ENCODE measurements around the gene RAB43.

The RAB43 gene

GRCh38 chr3:129060276-129061022 lies 61.2 kb downstream of the RAB43 start, which contains the start of gene GP9:
TSS of gene GP9 (plus strand) at chr3:129060779. CDS start at chr3:129061740, 961 bp downstream.
- no peak for DNase-seq (ENCODE audit: low spot score)

GRCh38 chr3:129059311-129059958 lies 62.2 kb downstream of the RAB43 start:
- DNase-seq (ENCODE audit: low spot score), result no peak

- no peak for DNase-seq (ENCODE audit: low spot score)
These were observed 63.0 kb downstream of the RAB43 start for GRCh38 chr3:129058441-129059200.

- DNase-seq (ENCODE audit: low spot score), result no peak
These were observed 64.4 kb downstream of the RAB43 start for GRCh38 chr3:129057249-129057648.

- no peak for DNase-seq (ENCODE audit: low spot score)
These were observed 65.0 kb downstream of the RAB43 start for GRCh38 chr3:129056451-129057173.

GRCh38 chr3:129054605-129055104 lies 66.9 kb downstream of the RAB43 start:
- peak; percentile 64 for DNase-seq (ENCODE audit: low spot score)

- DNase-seq (ENCODE audit: low spot score), result no peak
These were observed 68.9 kb downstream of the RAB43 start for GRCh38 chr3:129052675-129053074.

- DNase-seq (ENCODE audit: low spot score), result no peak
These were observed 69.7 kb downstream of the RAB43 start for GRCh38 chr3:129051871-129052340.

- DNase-seq (ENCODE audit: low spot score), result no peak
These were observed 70.9 kb downstream of the RAB43 start for GRCh38 chr3:129050556-129051295.

- no peak for DNase-seq (ENCODE audit: low spot score)
These were observed 74.1 kb downstream of the RAB43 start for GRCh38 chr3:129047553-129047839.

- DNase-seq (ENCODE audit: low spot score), result no peak
These were observed 74.7 kb downstream of the RAB43 start for GRCh38 chr3:129046732-129047552.

GRCh38 chr3:129046037-129046731 lies 75.4 kb downstream of the RAB43 start:
- DNase-seq (ENCODE audit: low spot score), result no peak

- DNase-seq (ENCODE audit: low spot score), result no peak
These were observed 75.9 kb downstream of the RAB43 start for GRCh38 chr3:129045675-129046036.

- no peak for DNase-seq (ENCODE audit: low spot score)
These were observed 80.9 kb downstream of the RAB43 start for GRCh38 chr3:129040579-129041300.

- no peak for DNase-seq (ENCODE audit: low spot score)
These were observed 81.6 kb downstream of the RAB43 start for GRCh38 chr3:129040039-129040336.

- no peak for DNase-seq (ENCODE audit: low spot score)
These were observed 82.1 kb downstream of the RAB43 start for GRCh38 chr3:129039271-129040038.

- DNase-seq (ENCODE audit: low spot score), result no peak
These were observed 83.3 kb downstream of the RAB43 start for GRCh38 chr3:129038121-129038855.

Data from HuH-7 (cell line).